Kidney glomerular epithelial cell (primary cell): ENCODE results near the gene FOXA2.

ENCODE experiments used
- DNase-seq: peaks from one replicate; lab custom pipeline; 2025; lab: John Stamatoyannopoulos, UW

FOXA2 gene

DNA sequence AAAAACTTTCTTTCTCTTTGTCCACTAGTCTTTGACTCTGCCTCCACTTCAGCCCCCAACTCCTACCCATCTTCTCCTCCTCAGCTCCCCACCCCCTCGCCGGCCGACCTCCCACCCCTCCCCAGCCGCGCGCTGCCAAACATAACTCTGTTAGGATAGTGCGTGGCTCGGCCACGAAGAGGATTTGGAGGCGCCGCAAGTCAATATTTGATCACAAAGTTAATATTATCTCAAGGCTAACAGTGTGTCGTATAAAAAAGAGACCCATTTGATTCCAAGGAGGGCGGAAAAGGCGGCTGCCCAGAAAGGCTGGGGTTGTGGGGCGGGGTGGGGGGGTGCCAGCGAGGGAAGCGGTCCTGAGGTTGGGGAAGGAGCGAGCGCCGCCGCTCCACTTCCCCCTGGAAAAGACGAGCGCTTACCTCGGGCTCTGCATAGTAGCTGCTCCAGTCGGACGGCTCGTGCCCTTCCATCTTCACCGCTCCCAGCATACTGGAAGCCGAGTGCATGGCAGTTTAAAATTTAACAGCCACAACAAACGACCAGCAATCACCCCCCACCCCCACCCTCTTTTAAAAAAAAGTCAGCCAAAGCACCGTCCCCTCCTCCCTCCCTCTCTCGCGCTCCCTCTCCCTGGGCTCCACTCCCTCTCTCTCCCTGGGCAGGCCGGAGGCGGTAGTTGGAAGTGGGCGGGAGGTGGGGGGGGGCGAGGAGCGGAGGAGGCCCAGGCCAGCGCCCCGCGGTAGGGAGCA, 425 bp downstream of the FOXA2 start:
- DNase-seq, result no peak

- DNase-seq, result no peak
Observed at GRCh38 chr20:22582964-22583772, 1.2 kb downstream of the FOXA2 start.

- DNase-seq, result no peak
Observed at GRCh38 chr20:22582386-22582963, 1.9 kb downstream of the FOXA2 start.

GRCh38 chr20:22581437-22582385, 2.7 kb downstream of the FOXA2 start:
- no peak for DNase-seq

- DNase-seq, result no peak
Observed at GRCh38 chr20:22579711-22580697, 4.4 kb downstream of the FOXA2 start.

DNA sequence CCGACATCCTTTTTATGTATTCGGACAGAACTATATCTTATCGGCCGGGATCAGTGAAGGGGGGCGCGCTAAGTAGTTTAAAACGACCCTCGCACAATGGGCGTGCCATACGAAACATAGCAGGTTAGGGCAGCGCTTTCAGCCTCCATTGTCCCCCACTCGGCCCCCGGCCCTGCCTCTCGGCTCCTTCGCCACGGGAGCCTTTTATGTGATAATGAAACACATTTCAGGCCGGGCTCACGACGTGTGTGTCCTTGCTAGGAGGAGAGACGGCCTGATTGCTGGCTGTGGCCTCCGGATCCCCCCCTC, 5.3 kb downstream of the FOXA2 start:
- no peak for DNase-seq

DNA sequence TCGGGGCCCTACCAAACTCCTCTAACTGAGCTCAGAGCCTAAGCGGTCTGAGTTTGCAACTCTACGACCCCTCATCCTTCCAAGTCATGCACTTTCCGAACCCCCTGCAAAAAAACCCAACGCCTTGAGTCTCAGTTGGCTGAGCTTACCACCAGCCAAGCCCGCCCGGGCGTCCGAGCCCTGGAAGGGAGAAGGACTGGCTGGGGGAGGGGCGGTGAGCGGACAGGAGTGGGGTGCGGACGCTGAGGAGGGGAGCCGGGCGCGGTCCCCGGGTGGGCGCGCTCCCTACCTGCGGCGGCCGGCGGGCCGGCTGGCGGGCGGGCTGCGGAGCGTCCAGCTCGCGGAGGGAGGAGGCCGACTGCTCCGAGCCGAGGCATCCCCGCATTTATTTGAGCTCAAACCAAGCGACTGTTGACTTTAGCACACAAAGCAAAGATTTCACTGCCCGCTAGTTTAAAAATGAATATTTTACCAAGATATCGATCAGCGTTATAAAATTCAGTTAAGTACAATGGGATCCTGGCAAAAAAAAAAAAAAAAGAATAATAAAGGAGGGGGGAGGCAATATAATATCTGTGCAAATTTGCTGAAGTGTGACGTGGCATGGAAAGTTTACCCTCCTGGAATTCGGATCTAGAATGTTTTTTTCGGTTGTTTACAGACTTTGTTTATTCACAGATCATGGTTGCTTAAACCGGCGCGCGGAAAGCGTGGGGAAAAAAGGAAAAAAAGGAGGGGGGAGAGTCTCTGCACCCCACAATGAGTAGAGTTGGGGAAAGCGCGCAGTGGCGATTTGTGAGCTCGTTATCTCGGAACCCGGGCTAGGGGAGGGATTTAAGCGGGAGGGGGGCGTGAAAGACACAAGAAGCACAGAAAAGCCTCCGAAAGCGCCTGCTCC, 5.9 kb downstream of the FOXA2 start:
- DNase-seq, result no peak

GRCh38 chr20:22577515-22578220, 6.7 kb downstream of the FOXA2 start:
- DNase-seq, result no peak

- no peak for DNase-seq
Observed at GRCh38 chr20:22576733-22577514, 7.4 kb downstream of the FOXA2 start.

- DNase-seq, result no peak
Observed at GRCh38 chr20:22576273-22576672, 8.1 kb downstream of the FOXA2 start.

DNA sequence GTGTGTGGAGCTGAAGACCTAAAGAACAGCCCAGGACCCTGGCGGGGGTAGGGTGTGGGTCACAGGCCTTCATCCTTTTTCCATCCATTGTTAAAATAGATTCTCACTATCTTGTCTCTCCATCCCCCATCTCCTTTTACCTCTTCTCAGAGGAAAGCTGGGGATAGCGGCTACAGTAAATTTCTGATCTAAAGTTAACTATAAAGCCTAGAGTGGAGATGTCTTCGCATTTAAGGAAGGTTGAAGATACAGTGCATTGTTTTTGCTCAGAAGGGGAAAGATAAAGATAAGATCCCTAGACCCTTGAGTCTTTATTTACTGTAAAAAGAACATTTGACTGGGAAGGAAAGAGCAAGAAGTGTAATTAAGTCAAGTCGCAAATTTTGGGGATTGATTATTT, 8.6 kb downstream of the FOXA2 start:
- no peak for DNase-seq

DNA sequence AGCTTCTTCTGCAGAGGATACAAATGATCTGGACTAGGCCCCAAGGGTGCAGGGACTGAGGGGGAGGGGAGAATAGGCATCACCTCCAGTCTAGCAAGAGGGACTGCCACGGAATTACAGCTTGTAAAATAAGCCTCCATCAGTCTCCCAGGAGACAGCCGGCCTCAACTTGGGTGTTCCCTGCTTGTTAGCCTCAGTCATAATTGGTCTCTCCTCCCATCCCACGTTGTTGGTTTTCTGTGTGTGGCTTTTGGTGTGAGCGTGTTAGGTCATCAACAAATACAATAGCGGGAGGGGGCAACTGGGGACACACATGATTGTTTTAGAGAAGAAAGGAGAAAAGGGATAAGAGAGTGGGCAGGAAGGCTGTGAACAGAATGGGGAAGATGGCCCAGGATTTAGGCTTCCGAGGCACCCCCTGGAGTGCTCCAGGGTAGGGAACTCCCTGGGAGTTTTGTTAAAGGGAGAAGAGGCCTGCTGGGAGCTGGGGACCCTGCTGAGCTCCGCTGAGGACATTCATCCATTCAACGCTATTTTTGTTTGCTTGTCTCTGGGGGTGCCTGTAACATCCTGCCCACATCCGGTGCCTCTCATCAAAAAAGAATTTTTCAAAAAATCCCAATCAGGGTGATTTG, 9.2 kb downstream of the FOXA2 start:
- DNase-seq, result no peak

DNA sequence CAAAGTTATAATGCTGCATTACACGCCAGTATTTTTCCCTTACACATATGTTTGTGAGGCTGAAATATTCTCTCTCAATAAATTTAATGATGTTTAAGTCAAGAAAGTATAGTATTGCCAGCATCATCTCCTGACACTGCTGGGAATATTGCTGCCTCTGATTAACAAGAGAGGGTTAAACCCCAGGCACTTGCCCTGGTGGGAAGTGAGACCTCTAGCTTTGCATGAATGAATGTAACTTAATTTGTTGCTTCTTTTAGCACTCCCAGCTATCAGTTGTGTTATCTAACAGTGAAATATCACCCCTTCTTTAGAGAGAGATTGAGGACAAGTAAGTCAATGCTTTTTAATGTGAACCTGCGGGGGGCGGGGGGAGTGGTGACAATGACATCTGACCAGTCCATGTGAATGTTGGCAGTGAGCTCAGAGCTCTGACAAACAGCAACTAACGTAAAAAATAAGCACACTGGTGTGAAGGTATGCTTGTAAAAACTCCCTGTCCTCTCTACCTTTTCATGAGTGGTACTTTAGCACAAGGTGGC, 9.8 kb downstream of the FOXA2 start:
- no peak for DNase-seq

DNA sequence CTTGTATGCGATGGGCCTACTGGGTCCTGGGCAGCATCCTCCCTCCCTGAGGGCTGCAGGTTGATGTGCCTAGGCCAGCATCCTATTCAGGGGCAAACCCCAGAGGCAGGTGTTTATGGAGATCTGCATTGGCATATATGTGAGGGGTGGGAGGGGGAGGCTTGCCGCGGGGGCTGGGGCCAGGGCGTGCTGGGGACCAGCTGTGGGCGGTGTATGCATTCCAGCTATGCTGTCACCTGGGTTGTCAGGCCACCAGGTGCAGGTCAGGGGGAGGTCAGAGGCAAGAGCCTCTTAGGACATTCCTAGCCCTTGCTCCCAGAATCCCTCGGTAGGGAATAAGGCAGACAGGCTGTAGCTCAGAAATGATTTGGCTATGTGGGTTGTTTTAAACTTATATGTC, 11.9 kb downstream of the FOXA2 start:
- DNase-seq, result no peak

- DNase-seq, result no peak
Observed at GRCh38 chr20:22572023-22572422, 12.3 kb downstream of the FOXA2 start.

GRCh38 chr20:22569353-22569752, 15.0 kb downstream of the FOXA2 start:
- DNase-seq, result no peak

DNA sequence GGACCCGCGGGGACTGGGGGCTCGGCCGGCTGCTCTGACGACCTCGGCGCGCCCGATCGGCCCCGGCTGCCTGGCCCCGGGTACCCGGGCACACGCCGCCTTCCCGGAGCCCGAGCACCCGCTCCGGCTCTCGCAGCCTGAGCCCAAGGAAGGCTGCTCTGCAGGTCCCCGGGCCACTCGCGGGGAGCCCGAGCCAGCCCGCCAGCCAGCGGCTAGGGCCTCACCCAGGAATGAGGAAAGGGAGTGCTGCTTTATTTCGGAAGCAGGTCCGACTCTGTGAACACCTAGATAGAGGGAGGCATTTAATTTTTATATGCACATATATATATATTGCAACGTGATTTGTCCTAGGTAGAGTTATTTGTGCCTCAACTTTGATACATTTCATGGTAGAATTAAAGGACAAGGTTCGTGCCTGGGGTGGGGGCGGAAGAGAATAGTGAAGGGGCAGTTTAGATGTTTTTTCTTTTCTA, 15.5 kb downstream of the FOXA2 start:
- DNase-seq, result no peak
